H1 (cell line): ENCODE measurements around the gene CDC42SE2. TPM values are rescaled to one million over a fixed set of nuclear protein-coding genes. Genes with fewer than 3 reads are reported as not detected.

Experiments
- CTCF ChIA-PET: fragments of 300-600 bp; sonication (Branson Sonifier 250); formaldehyde crosslinking; loops from one replicate; lab custom pipeline; 2021; ENCODE audit not compliant: partially characterized antibody; lab: Charles Lee
- POLR2A ChIA-PET: fragments of 300-600 bp; sonication (Branson Sonifier 250); formaldehyde crosslinking; loops from one replicate; lab custom pipeline; 2021; ENCODE audit warnings: inconsistent platforms; ENCODE audit not compliant: partially characterized antibody; lab: Charles Lee
- DNase-seq, 2 experiments: peaks; one replicate each; pipeline versions ENCODE4 v3.0.0 to v3.0.0-alpha.2; 2010 to 2022; ENCODE audit warnings: low spot score in 2 of 2, low read depth in 1 of 2, mixed read lengths in 1 of 2
- FAIRE-seq: peaks from 2 replicates; lab custom pipeline; 2011; peaks lifted over from hg19 to GRCh38; lab: Jason Lieb, UNC
- H2AFZ ChIP-seq: 2 replicates; pipeline ENCODE4 v1.8.1; 2012; ENCODE audit warnings: low read length, inconsistent platforms
- H2AK5ac ChIP-seq: 2 replicates; pipeline ENCODE4 v1.6.1; 2013; ENCODE audit warnings: low read depth, low read length
- H2BK120ac ChIP-seq: replicated peaks from 2 replicates; pipeline ENCODE3; 2013; ENCODE audit warnings: low read depth, low read length, inconsistent platforms
- H2BK12ac ChIP-seq: 2 replicates; pipeline ENCODE4 v1.6.1; 2013; ENCODE audit warnings: low read depth, low read length
- H2BK15ac ChIP-seq: 2 replicates; pipeline ENCODE4 v1.6.1; 2013; ENCODE audit warnings: low read length
- H2BK20ac ChIP-seq: 2 replicates; pipeline ENCODE4 v1.6.1; 2013; ENCODE audit warnings: low read length
- H2BK5ac ChIP-seq: 2 replicates; pipeline ENCODE4 v1.6.1; 2013; ENCODE audit warnings: low read depth, low read length
- H3K14ac ChIP-seq: 2 replicates; pipeline ENCODE4 v1.6.1; 2013; ENCODE audit warnings: inconsistent platforms; ENCODE audit not compliant: insufficient read length
- H3K18ac ChIP-seq: 2 replicates; pipeline ENCODE4 v1.6.1; 2013; ENCODE audit warnings: low read length; ENCODE audit errors: extremely low read depth
- H3K23ac ChIP-seq: 2 replicates; pipeline ENCODE4 v1.6.1; 2013; ENCODE audit warnings: inconsistent platforms; ENCODE audit not compliant: insufficient read length
- H3K23me2 ChIP-seq: 2 replicates; pipeline ENCODE4 v1.6.1; 2013; ENCODE audit warnings: low read depth, low read length
- H3K27ac ChIP-seq: 2 replicates; pipeline ENCODE4 v1.6.1; 2011; ENCODE audit warnings: low read depth, low read length, inconsistent platforms
- H3K27me3 ChIP-seq, 4 experiments: replicated peaks in 1 of 4; 1 replicate in 1 of 4; 2 replicates in 3 of 4; pipeline versions ENCODE4 v1.6.1 to v1.8.1; 2011 to 2013; ENCODE audit warnings: low read length in 3 of 4, mild to moderate bottlenecking in 3 of 4, inconsistent platforms in 2 of 4, mixed read lengths in 2 of 4, moderate library complexity in 1 of 4; ENCODE audit not compliant: control insufficient read depth in 3 of 4, insufficient read depth in 3 of 4; ENCODE audit errors: extremely low read depth in 1 of 4
- H3K36me3 ChIP-seq, 4 experiments: 2 replicates each; pipeline versions ENCODE4 v1.6.1 to v1.8.1; 2011 to 2013; ENCODE audit warnings: mild to moderate bottlenecking in 4 of 4, low read length in 3 of 4, moderate library complexity in 2 of 4, control low read depth in 1 of 4, inconsistent platforms in 1 of 4; ENCODE audit not compliant: insufficient read depth in 4 of 4, control insufficient read depth in 2 of 4
- H3K4ac ChIP-seq: replicated peaks from 2 replicates; pipeline ENCODE3; 2013; ENCODE audit warnings: low read length, low read depth, mixed read lengths, inconsistent platforms; ENCODE audit not compliant: insufficient read length
- H3K4me1 ChIP-seq, 4 experiments: replicated peaks in 1 of 4; 1 replicate in 1 of 4; 2 replicates in 3 of 4; pipeline versions ENCODE4 v1.6.1 to v1.8.1; 2011 to 2013; ENCODE audit warnings: low read length in 3 of 4, inconsistent platforms in 2 of 4, mixed read lengths in 1 of 4; ENCODE audit not compliant: insufficient read depth in 4 of 4, control insufficient read depth in 3 of 4
- H3K4me2 ChIP-seq, 2 experiments: 2 replicates each; pipeline versions ENCODE4 v1.6.1 to v1.8.1; 2011 to 2013; ENCODE audit warnings: low read depth in 2 of 2, low read length in 2 of 2, control low read depth in 1 of 2, inconsistent platforms in 1 of 2, mild to moderate bottlenecking in 1 of 2; ENCODE audit not compliant: insufficient read depth in 1 of 2
- H3K4me3 ChIP-seq, 4 experiments: fragments of 200-600, 300-600 bp in 1 of 4; sonication (generic), shearing (Covaris generic), sonication (Bioruptor Twin) in 1 of 4; 2 replicates each; pipeline versions ENCODE4 v1.5.1 to v1.8.1; 2011 to 2016; ENCODE audit warnings: low read length in 4 of 4, low read depth in 3 of 4, control low read depth in 2 of 4, inconsistent platforms in 2 of 4, mild to moderate bottlenecking in 2 of 4, mixed read lengths in 1 of 4, moderate library complexity in 1 of 4; ENCODE audit not compliant: insufficient read depth in 2 of 4; ENCODE audit errors: extremely low read depth in 1 of 4
- H3K56ac ChIP-seq: replicated peaks from 2 replicates; pipeline ENCODE3; 2013; ENCODE audit warnings: low read depth, mild to moderate bottlenecking, mixed read lengths, low read length, inconsistent platforms; ENCODE audit not compliant: insufficient read length
- H3K79me1 ChIP-seq: 2 replicates; pipeline ENCODE4 v1.6.1; 2013; ENCODE audit warnings: low read depth, low read length, control low read depth
- H3K79me2 ChIP-seq, 2 experiments: 2 replicates each; pipeline versions ENCODE4 v1.6.1 to v1.8.1; 2012 to 2013; ENCODE audit warnings: low read length in 2 of 2, mild to moderate bottlenecking in 2 of 2, inconsistent platforms in 1 of 2; ENCODE audit not compliant: insufficient read depth in 2 of 2, control insufficient read depth in 1 of 2
- H3K9ac ChIP-seq, 4 experiments: replicated peaks in 1 of 4; 1 replicate in 1 of 4; 2 replicates in 3 of 4; pipeline versions ENCODE4 v1.6.1 to v1.8.1; 2011 to 2013; ENCODE audit warnings: low read depth in 3 of 4, low read length in 3 of 4, control low read depth in 2 of 4, mild to moderate bottlenecking in 2 of 4, moderate library complexity in 2 of 4, inconsistent platforms in 1 of 4; ENCODE audit errors: extremely low read depth in 1 of 4
- H3K9me3 ChIP-seq, 2 experiments: 2 replicates each; pipeline versions ENCODE4 v1.6.1 to v1.8.1; 2012 to 2013; ENCODE audit warnings: mild to moderate bottlenecking in 2 of 2, moderate library complexity in 2 of 2, control low read depth in 1 of 2, inconsistent platforms in 1 of 2, low read depth in 1 of 2, low read length in 1 of 2, mixed read lengths in 1 of 2; ENCODE audit not compliant: insufficient read depth in 2 of 2
- H4K20me1 ChIP-seq, 2 experiments: replicated peaks in 1 of 2; 2 replicates each; pipeline versions ENCODE3 to v1.8.1; 2011 to 2013; ENCODE audit warnings: inconsistent platforms in 2 of 2, low read length in 2 of 2, mild to moderate bottlenecking in 1 of 2; ENCODE audit not compliant: insufficient read depth in 2 of 2, control insufficient read depth in 1 of 2
- H4K5ac ChIP-seq: 2 replicates; pipeline ENCODE4 v1.6.1; 2013; ENCODE audit warnings: low read length, low read depth, mixed read lengths, inconsistent platforms; ENCODE audit not compliant: insufficient read length
- H4K8ac ChIP-seq: 2 replicates; pipeline ENCODE4 v1.8.0; 2013; ENCODE audit warnings: mild to moderate bottlenecking, moderate library complexity, low read length, inconsistent platforms; ENCODE audit not compliant: insufficient read depth; ENCODE audit errors: extremely low read depth
- H4K91ac ChIP-seq: replicated peaks from 2 replicates; pipeline ENCODE3; 2013; ENCODE audit warnings: low read length, mixed read lengths, inconsistent platforms; ENCODE audit not compliant: insufficient read length
- KDM1A ChIP-seq: fragments of 200-600, 300-600 bp; sonication (generic); IDR thresholded peaks from 2 replicates; pipeline ENCODE4 v1.7.1; 2016; ENCODE audit warnings: mild to moderate bottlenecking, low read length, borderline replicate concordance
- MAFK ChIP-seq: IDR thresholded peaks from 2 replicates; pipeline ENCODE4 v1.6.1; 2012; ENCODE audit warnings: low read depth, mild to moderate bottlenecking, improper control_type of control experiment, low read length
- NANOG ChIP-seq: IDR thresholded peaks from 2 replicates; pipeline ENCODE4 v1.6.1; 2011; ENCODE audit warnings: low read length, low read depth, mild to moderate bottlenecking, inconsistent platforms; ENCODE audit not compliant: insufficient read depth, poor library complexity, severe bottlenecking
- RAD21 ChIP-seq, 2 experiments: IDR thresholded peaks in 1 of 2; conservative IDR thresholded peaks in 1 of 2; 2 replicates each; pipeline ENCODE4 v1.6.1; 2011; ENCODE audit warnings: low read depth in 2 of 2, low read length in 2 of 2, improper control_type of control experiment in 1 of 2, inconsistent platforms in 1 of 2, mild to moderate bottlenecking in 1 of 2, moderate library complexity in 1 of 2
- RBBP5 ChIP-seq: IDR thresholded peaks from 2 replicates; pipeline ENCODE4 v1.7.1; 2012; ENCODE audit warnings: low read depth, mild to moderate bottlenecking, inconsistent platforms, low read length, moderate library complexity, borderline replicate concordance
- RXRA ChIP-seq: IDR thresholded peaks from 2 replicates; pipeline ENCODE4 v1.6.1; 2011; ENCODE audit warnings: low read depth, mild to moderate bottlenecking, low read length, moderate library complexity; ENCODE audit not compliant: insufficient read depth
- SIN3A ChIP-seq, 2 experiments: IDR thresholded peaks in 1 of 2; conservative IDR thresholded peaks in 1 of 2; 2 replicates each; pipeline ENCODE4 v1.6.1; 2011 to 2012; ENCODE audit warnings: low read length in 2 of 2, improper control_type of control experiment in 1 of 2, low read depth in 1 of 2, mild to moderate bottlenecking in 1 of 2
- SP4 ChIP-seq: IDR thresholded peaks from 2 replicates; pipeline ENCODE4 v1.6.1; 2012; ENCODE audit warnings: low read length, inconsistent platforms
- SRF ChIP-seq: IDR thresholded peaks from 2 replicates; pipeline ENCODE4 v1.6.1; 2011; ENCODE audit warnings: mild to moderate bottlenecking, low read depth, low read length, moderate library complexity
- SUZ12 ChIP-seq: fragments of 200-600 bp; sonication (generic); IDR thresholded peaks from 2 replicates; pipeline ENCODE4 v1.6.1; 2012; ENCODE audit warnings: mild to moderate bottlenecking, inconsistent platforms, low read length, moderate library complexity, mixed read lengths
- TCF12 ChIP-seq: IDR thresholded peaks from 2 replicates; pipeline ENCODE4 v1.6.1; 2011; ENCODE audit warnings: low read depth, mild to moderate bottlenecking, low read length
- WGBS, 2 experiments: shearing (Covaris generic) in 1 of 2; methylation state at CpG; one replicate each; pipeline versions ENCODE4 v1.1.6 to v1.1.7; 2013 to 2015; ENCODE audit warnings: low lambda C conversion rate in 2 of 2, mixed read lengths in 2 of 2, inconsistent platforms in 1 of 2, low coverage in 1 of 2, missing lambda C conversion rate in 1 of 2; ENCODE audit not compliant: insufficient replicate concordance in 2 of 2, insufficient coverage in 1 of 2, insufficient read length in 1 of 2; ENCODE audit errors: extremely low coverage in 1 of 2, missing lambda C conversion rate in 1 of 2; 5-methylcytosine and 5-hydroxymethylcytosine counted together
- polyA plus RNA-seq, 7 experiments: library from polyadenylated mRNA; depleted of rRNA in 3 of 7; stranded (reverse) in 5 of 7; unstranded in 2 of 7; fragments of >200 nt in 5 of 7; fragments of 200-250 nt in 2 of 7; gene quantifications; 1 replicate in 5 of 7; 2 replicates in 1 of 7; 4 replicates in 1 of 7; pipeline versions ENCODE4 v1.2.1 to v1.2.3, GENCODE V29; 2011 to 2013; ENCODE audit warnings: missing spikeins in 2 of 7, mixed read lengths in 2 of 7
- total RNA-seq: library from RNA; stranded (reverse); fragmentation: NEBNext Ultra II Directional; extraction: Animal tissue kit (Norgen Biotek cat#: 25700); gene quantifications from 2 replicates; pipeline ENCODE4 v1.2.1, GENCODE V29; 2021

CDC42SE2 gene
- total and polyA plus RNA-seq, 2 of the 8 experiments (the other 6 are each of a cell fraction or from before 2014, with no cell fraction given), result 16.7 to 30.8 TPM

- peaks cover 6 to 55% (median 22%) of the 10 kb centered on the region in 4 experiments; a peak in 7 of 8 replicates for H3K36me3 ChIP-seq
- H3K27ac ChIP-seq, result no peak overlapping the region
- H2BK12ac ChIP-seq, result no peak overlapping the region
- no peak overlapping the region for H3K56ac ChIP-seq
- no peak overlapping the region for H3K4me3 ChIP-seq
- no peak overlapping the region for H3K23ac ChIP-seq
- 92% methylated on average over 1 of the region's 1 CpG; no CpG with 5 or more reads in 1 of the 2 experiments for WGBS, 2 experiments
- H2AFZ ChIP-seq, result no peak overlapping the region
- no peak overlapping the region for H4K8ac ChIP-seq
- H3K4me1 ChIP-seq, result no peaks in the 10 kb centered on the region
- H4K91ac ChIP-seq, result no peak overlapping the region
- no peak overlapping the region for H3K9ac ChIP-seq
- H3K4ac ChIP-seq, result no peak overlapping the region
- no peaks in the 10 kb centered on the region for H3K9me3 ChIP-seq
- no peaks in the 10 kb centered on the region; the same call in 1 of the 2 replicates for H3K23me2 ChIP-seq
- no peak for FAIRE-seq
- DNase-seq, result no peak
- no peak overlapping the region for H2BK20ac ChIP-seq
- H4K5ac ChIP-seq, result no peak overlapping the region
- H2BK5ac ChIP-seq, result no peak overlapping the region
- no peak overlapping the region for H3K18ac ChIP-seq
- ChIA-PET POLR2A (no interaction called here), CTCF (interaction anchor here (1.0 to 1.4 kb wide), 2 partner anchors 12 to 46 kb away, joined by 3 read pairs; no protein-coding TSS in a partner anchor)
- H3K14ac ChIP-seq, result no peak overlapping the region
- no peaks in the 10 kb centered on the region for H3K27me3 ChIP-seq
- no peak overlapping the region for H2BK120ac ChIP-seq
- no peak overlapping the region for H2BK15ac ChIP-seq
- H3K79me1 ChIP-seq, result no peaks in the 10 kb centered on the region
- peaks cover 0 to 1% of the 10 kb centered on the region in 2 experiments for H4K20me1 ChIP-seq
- H3K79me2 ChIP-seq, result no peaks in the 10 kb centered on the region
- no peak for TF ChIP-seq NANOG
- no peak for TF ChIP-seq MAFK
- TF ChIP-seq RXRA, result no peak
- no peak for TF ChIP-seq SP4
- TF ChIP-seq SRF, result no peak
- no peak for TF ChIP-seq SUZ12
- no peak for TF ChIP-seq SIN3A (conservative IDR thresholded peaks at IDR 0.05 in 1 of 2, IDR thresholded peaks at IDR 0.05 in 1 of 2; ENCODE audit: low read depth in 1 of 2, low read length in 2 of 2)
- TF ChIP-seq KDM1A, result no peak
- TF ChIP-seq RBBP5, result no peak
- no peak for TF ChIP-seq RAD21 (IDR thresholded peaks at IDR 0.05 in 1 of 2, conservative IDR thresholded peaks at IDR 0.05 in 1 of 2; ENCODE audit: low read depth in 2 of 2, low read length in 2 of 2)
- TF ChIP-seq TCF12, result no peak
- no peak overlapping the region for H2AK5ac ChIP-seq
- H3K4me2 ChIP-seq, result no peak overlapping the region
Measured at GRCh38 chr5:131430794-131431193, 166.9 kb downstream of the CDC42SE2 start.
